Breast epithelium (tissue), 3 donors: ENCODE measurements around the gene TMEM238.

Experiments
- CTCF ChIP-seq, 3 donors: fragments of 450-650 bp; IDR thresholded peaks; one replicate each; pipeline ENCODE4 v1.5.1; 2016 to 2017; ENCODE audit warnings: antibody characterized with exemption in 3 of 3, mild to moderate bottlenecking in 3 of 3, moderate library complexity in 3 of 3
- POLR2A ChIP-seq: fragments of 450-650 bp; IDR thresholded peaks from one replicate; pipeline ENCODE4 v1.6.1; 2016; ENCODE audit warnings: antibody characterized with exemption, mild to moderate bottlenecking, moderate library complexity
- POLR2AphosphoS5 ChIP-seq, 3 donors: sonication (generic); formaldehyde crosslinking; IDR thresholded peaks; one replicate each; pipeline ENCODE4 v1.6.1; 2017; ENCODE audit warnings: antibody characterized with exemption in 3 of 3

DNA sequence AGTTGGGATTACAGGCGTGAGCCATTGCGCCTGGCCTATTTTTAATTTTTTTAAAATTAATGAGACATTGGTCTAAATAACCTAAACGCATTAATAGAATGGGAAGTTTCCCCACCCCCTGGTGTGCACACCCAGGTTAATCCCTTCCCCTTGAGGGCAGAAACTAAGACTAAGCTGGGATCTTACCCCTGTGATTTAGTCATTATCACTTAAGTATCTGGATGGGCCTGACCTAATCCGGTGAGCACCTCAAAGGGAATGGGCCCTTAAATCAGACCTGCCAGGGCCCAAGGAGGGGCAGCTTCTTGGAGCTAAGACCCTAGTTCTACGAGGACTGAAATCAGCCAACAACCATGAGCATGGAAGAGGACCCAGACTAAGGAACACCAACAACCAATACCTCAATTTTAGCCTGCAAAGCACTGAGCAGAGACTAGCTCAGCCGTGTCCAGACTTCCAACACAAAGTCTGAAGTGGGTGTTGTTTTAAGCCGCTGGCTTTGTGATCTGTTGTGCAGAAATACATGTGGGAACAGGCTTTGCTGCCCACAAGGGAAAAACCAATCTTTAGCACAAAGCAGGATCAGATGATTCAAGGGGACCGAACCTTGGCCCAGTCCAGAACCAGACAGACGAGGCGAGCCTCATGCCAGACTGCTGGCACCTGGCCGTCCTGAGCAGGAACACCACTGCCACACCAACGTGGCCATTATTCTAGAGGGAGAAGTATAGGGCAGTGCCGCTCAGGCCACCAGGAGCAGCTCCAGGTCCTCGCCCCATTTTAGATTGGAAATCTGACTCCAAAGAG is 16.4 kb upstream of the TMEM238 start:
- TF ChIP-seq POLR2AphosphoS5 (IDR thresholded peaks at IDR 0.05) (no peak), CTCF (IDR thresholded peaks at IDR 0.05) (no peak), POLR2A (no peak)
